ENCODE measurements around the gene LBR. TPM values are rescaled to one million over a fixed set of nuclear protein-coding genes. Genes with fewer than 3 reads are reported as not detected.

The LBR gene
- total RNA-seq, 1 experiment from 2014 or later: 60.9 TPM

DNA sequence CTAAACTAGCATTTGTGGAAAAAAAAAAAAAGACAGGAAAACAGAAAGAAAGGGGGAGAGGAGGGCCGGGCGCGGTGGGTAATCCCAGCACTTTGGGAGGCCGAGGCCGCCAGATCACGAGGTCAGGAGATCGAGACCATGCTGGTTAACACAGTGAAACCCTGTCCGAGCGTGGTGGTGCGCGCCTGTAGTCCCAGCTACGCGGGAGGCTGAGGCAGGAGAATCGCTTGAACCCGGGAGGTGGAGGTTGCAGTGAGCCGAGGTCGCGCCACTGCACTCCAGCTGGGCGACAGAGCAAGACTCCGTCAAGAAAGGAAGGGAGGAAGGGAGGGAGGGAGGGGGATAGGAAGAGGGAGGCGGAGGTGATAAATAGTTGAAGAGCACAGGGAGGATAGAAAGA, 54.7 kb downstream of the LBR start:
- Mint-ChIP-seq H3K4me3 (no peak overlapping the region), H3K36me3 (ENCODE audit: insufficient read depth in 1 of 3, low read depth in 3 of 3) (no peaks in the 10 kb centered on the region), H3K4me1 (peaks cover 1% of the 10 kb centered on the region in 2 experiments; a peak in 3 of 4 replicates), H3K27ac (no peak overlapping the region), H3K9me3 (no peaks in the 10 kb centered on the region), H3K27me3 (ENCODE audit: low read depth) (peaks cover 8% of the 10 kb centered on the region)
- Histone ChIP-seq H4K8ac (replicated peaks; ENCODE audit: insufficient read length, low read depth, low read length) (no peak overlapping the region), H3K79me2 (ENCODE audit: insufficient read depth, low read length) (no peaks in the 10 kb centered on the region), H3K27me3 (ENCODE audit: insufficient read depth, low read length) (peaks cover under 1% of the 10 kb centered on the region; the same call in 1 of the 2 replicates), H3K14ac (ENCODE audit: insufficient read depth, low read length) (no peak overlapping the region), H4K5ac (ENCODE audit: insufficient read length, low read depth, low read length) (no peak overlapping the region), H3K23me2 (ENCODE audit: insufficient read length, low read depth, low read length, poor library complexity, severe bottlenecking) (no peaks in the 10 kb centered on the region), H3T11ph (ENCODE audit: low read length) (no peak overlapping the region), H3K9me3 (ENCODE audit: control insufficient read depth, low read depth, low read length) (no peaks in the 10 kb centered on the region), H3K4me2 (ENCODE audit: insufficient read depth, insufficient read length, low read length) (no peak overlapping the region), H2AK5ac (ENCODE audit: insufficient read length, low read length) (no peak overlapping the region), H3K4ac (ENCODE audit: low read depth, low read length) (no peak overlapping the region), H3K27ac (ENCODE audit: insufficient read length, low read depth, low read length) (no peak overlapping the region), H2BK120ac (ENCODE audit: low read depth, low read length, poor library complexity, severe bottlenecking) (no peak overlapping the region), H3K9ac (ENCODE audit: extremely low read depth, insufficient read length, low read length) (no peak overlapping the region), H3K18ac (ENCODE audit: insufficient read length, low read depth, low read length) (no peak overlapping the region), H2AFZ (ENCODE audit: low read length) (no peak overlapping the region), H3K23ac (ENCODE audit: insufficient read length, low read depth, low read length) (no peak overlapping the region), H2BK5ac (ENCODE audit: insufficient read length, low read length) (no peak overlapping the region), H2BK15ac (ENCODE audit: low read depth, low read length) (no peak overlapping the region), H4K20me1 (ENCODE audit: control insufficient read depth, insufficient read depth, insufficient read length) (no peaks in the 10 kb centered on the region), H3K56ac (ENCODE audit: insufficient read length, low read depth, low read length) (no peak overlapping the region), H3K79me1 (ENCODE audit: insufficient read depth, low read depth, low read length, poor library complexity, severe bottlenecking) (no peaks in the 10 kb centered on the region), H4K91ac (ENCODE audit: insufficient read length, low read depth, low read length) (no peak overlapping the region), H2BK12ac (ENCODE audit: insufficient read length, low read depth, low read length) (no peak overlapping the region), H2BK20ac (ENCODE audit: low read depth, low read length, poor library complexity, severe bottlenecking) (no peak overlapping the region), H3K4me1 (ENCODE audit: insufficient read depth, low read length) (no peaks in the 10 kb centered on the region)
- TF ChIP-seq CTCF (conservative IDR thresholded peaks at IDR 0.05): no peak
- 100% methylated on average over 1 of the region's 21 CpGs for WGBS (ENCODE audit: extremely low coverage, insufficient read length, low lambda C conversion rate)
- DNase-seq: no peak
